ELF-1 (cell line): ENCODE data around the gene ICAM1.
"Not testable (repeated sequence)": the region's sequence is repeated elsewhere in the genome, so short reads cannot be mapped to it uniquely, and the experiment has no call there.

ENCODE experiments used
- DNase-seq: peaks from one replicate; pipeline ENCODE4 v3.0.0-alpha.2; 2016; ENCODE audit warnings: low read depth, low spot score

The ICAM1 gene, protein sequence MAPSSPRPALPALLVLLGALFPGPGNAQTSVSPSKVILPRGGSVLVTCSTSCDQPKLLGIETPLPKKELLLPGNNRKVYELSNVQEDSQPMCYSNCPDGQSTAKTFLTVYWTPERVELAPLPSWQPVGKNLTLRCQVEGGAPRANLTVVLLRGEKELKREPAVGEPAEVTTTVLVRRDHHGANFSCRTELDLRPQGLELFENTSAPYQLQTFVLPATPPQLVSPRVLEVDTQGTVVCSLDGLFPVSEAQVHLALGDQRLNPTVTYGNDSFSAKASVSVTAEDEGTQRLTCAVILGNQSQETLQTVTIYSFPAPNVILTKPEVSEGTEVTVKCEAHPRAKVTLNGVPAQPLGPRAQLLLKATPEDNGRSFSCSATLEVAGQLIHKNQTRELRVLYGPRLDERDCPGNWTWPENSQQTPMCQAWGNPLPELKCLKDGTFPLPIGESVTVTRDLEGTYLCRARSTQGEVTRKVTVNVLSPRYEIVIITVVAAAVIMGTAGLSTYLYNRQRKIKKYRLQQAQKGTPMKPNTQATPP

DNA sequence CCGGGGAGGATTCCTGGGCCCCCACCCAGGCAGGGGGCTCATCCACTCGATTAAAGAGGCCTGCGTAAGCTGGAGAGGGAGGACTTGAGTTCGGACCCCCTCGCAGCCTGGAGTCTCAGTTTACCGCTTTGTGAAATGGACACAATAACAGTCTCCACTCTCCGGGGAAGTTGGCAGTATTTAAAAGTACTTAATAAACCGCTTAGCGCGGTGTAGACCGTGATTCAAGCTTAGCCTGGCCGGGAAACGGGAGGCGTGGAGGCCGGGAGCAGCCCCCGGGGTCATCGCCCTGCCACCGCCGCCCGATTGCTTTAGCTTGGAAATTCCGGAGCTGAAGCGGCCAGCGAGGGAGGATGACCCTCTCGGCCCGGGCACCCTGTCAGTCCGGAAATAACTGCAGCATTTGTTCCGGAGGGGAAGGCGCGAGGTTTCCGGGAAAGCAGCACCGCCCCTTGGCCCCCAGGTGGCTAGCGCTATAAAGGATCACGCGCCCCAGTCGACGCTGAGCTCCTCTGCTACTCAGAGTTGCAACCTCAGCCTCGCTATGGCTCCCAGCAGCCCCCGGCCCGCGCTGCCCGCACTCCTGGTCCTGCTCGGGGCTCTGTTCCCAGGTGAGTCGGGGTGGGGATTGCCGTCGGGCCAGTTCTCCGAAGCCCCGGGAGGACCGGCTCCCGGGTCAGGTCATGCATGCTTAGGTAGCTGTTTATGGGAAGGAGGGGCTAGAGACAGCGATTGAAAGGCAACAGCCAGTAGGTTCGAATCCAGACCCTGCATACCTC lies at the start of gene ICAM1:
Gene ICAM1 (plus strand): TSS at position 505 of the 779 bp plus-strand sequence. CDS start 40 bp downstream, at position 545.
- DNase-seq = peak; percentile 88

DNA sequence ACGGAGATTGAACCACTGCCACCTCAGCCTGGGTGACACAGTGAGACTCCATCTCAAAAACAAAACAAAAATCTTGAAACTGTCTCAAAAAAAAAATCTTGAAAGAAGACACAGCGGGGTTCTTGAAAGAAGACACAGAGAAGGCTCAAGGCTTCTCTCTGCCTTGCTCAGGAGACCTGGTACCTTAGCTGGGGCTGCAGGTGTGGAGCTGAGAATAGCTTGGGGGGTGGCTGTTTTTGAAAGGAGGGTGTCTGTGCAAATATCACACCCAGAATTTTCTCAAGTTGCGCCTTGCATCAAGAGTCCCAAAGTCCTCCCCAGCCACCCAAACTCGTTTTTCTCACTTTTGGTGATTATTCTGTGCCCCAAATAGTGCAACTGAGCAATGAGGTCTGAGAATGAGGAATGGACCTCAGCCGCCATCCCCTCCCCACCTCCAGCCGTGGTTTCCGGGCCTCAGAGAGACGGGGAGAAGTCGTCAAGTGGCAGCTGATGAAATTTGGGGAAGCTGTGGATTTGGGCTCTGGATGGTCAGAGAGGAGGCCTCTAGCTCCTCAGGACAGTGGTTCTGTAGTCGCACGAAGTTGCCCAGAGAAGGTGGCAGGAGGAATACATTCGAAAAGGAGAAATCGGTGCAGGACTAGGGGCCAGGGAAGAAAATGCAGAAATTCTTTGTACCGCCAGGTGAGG lies 48.6 kb upstream of the ICAM1 start:
- DNase-seq = no peak

DNA sequence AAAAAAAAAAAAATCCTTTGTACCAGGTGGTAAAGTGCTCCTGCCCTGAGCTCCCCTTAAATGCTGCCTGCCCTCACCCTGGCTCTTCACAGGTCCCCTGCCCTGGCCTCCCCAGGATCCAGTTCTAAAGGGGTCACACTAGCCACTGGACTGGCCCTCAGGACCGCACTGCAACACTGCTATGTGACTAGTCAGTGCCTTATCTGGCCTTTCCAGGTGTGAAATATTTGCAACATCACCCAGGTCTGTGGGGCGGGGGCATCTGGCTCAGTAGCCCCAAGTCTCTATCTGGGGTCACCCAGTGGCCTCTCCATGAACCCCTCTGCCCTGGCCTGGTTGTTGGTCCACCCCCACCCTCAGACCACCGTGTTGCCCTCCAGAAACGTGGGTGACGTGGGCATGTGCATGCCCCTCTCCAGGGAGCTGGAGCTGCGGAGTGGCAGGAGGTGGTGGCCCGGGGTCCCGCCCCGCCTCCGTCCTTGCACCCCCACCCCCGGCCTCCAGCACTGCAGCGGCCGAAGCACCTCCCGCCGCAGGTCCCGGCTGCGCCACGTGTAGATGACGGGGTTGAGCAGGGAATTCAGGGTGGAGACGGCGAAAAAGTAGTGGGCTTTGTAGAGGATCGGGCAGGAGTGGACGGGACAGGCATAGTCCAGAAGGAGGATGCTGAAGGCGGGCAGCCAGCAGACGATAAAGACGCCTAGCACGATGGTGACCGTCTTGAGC lies 47.3 kb upstream of the ICAM1 start:
- DNase-seq = no peak

DNA sequence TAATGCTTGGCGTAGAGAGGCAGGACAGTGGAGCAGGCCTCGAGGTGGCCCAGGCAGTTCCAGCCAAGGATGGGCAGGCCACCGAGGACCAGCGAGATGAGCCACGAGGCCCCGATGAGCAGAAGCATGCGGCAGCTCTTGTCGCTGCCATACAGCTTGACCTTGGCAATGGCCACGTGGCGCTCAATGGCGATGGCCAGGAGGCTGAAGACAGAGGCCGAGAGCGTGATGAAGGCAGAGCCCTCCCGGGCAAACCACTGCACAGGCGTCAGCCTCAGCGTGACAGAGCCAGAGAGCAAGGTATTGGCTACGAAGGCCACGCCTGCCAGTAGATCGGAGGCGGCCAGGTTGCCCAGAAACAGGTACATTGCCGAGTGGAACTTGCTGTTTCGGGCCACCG lies 46.6 kb upstream of the ICAM1 start:
- no peak for DNase-seq

DNA sequence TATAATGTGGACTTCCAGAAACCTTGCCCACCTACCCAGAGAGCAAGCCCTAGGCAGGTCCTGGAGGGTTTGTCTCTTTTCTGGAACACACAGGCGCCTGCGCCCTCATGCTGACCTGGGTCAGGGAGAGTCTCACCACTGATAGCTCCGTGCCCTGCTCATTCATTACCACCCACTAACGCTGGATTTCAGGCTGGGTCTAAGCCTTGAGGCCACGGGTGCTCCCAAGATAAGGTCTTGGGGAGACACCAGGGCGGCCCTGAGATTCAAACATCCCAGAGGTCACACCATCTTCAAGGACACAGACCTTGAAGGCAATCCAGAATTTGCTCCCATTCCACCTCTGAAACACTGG lies 44.9 kb upstream of the ICAM1 start:
- DNase-seq = no peak

DNA sequence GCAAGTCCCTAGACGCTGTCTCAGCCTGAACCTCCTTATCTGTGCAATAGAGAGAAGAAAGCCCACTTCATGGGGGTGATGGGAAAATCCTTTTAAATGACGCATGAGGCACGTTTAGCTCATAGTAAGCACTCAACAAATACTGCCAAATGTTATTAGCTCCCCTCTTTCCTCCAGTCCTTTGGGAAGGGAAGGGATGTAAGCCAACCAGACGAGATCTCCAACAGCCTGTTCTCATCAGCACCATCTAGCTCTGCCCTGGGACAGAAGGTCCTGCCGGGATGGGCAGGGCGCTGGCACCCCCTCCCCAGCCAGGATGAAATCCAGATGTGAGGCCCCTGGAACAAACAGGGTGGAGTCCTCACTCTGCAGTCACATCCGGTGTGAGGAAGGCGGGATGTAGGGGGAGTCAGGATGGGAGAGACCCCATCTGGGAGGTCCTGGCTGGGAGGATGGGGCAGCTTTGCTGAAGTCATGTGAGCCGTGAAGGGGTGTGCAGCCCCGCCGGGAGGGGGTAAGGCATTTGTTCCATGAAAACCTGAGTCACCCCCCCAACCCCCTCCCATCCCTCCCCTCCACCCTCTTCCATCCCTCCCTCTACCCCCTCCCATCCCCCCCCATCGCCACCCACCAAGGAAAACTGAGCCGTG lies 44.4 kb upstream of the ICAM1 start:
- DNase-seq = no peak

DNA sequence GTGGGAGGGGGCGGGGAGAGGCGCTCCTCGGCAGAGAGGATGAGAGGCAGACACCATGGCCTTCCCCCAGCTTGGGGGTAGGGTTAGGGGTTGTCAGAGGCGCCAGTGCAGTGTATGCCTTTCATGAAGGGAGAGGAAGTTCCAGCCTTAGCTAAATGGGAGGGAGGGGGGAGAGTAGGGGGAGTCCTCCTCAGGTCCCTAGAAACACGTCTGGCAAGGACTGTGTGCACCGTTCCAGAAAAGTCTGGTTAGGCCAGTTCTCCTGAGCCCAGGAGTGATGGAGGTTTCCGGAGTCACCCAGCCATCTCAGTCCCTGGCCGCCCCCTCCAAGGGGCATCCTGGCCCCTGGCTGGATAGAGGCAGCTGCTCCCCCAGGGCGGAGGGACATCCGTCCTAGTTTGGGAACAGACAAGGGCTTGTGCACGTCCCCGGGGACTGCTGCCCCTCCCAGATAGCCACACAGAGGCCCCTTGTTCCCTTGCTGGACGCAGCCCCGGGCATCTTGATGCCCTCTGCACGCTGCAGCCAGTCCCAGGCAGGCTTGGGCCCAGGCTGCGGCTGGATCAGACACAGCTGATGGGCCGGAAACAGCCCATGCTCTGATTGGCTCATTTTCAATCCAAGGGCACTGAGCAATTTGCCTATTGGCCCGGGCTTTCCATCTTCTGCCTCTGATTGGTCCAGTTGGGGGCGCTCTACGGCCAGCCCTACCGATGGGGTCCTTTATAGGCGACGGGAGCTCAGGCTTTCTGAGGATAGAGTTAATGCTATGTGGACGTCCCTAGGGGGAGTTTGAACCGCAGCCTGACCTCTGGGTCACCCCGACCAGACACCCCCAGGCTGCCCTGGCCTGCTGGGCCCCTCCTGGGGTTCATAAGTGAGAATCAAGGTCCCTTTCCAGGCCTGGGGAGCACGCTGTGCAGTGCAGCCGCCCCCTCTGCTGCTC lies 43.6 kb upstream of the ICAM1 start:
- DNase-seq = no peak

DNA sequence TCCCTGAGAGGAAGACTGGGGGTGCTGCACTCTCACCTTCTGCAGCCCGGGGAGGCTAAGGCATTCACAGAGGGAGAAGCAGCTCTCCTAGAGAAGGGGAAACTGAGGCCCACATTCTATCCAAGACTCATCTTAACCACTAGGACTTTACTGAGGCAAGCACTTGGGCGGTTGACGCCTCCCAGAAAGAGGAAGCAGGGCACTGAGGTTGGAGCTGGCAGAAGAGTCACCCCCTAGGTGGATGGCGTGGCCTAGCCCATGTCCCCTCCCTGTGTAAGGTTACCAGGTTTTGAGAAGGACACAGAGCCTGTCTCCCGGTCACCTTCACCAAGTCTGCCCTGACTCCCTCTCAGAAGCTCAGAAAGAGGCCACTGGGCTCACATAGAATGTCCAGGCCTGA lies 42.5 kb upstream of the ICAM1 start:
- DNase-seq = no peak

DNA sequence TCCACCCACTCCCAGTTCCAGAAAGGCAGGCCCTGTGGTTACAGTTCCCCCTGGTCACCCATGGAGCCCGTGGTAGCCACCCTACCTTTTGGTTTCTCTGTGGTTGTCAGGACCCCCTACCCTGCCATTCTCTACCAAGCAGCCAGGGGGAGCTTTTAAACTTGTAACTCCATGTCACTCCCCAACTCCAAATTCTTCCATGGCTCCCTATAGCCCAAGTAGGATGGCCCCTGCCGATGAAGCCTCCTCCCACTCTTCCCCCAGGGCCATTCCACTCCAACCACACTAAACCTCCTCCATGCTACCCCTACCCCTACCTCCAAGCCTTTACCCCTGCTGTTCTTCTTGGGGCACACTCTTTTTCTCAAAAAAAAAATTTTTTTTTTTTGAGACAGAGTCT lies 42.0 kb upstream of the ICAM1 start:
- peak; percentile 75 for DNase-seq

DNA sequence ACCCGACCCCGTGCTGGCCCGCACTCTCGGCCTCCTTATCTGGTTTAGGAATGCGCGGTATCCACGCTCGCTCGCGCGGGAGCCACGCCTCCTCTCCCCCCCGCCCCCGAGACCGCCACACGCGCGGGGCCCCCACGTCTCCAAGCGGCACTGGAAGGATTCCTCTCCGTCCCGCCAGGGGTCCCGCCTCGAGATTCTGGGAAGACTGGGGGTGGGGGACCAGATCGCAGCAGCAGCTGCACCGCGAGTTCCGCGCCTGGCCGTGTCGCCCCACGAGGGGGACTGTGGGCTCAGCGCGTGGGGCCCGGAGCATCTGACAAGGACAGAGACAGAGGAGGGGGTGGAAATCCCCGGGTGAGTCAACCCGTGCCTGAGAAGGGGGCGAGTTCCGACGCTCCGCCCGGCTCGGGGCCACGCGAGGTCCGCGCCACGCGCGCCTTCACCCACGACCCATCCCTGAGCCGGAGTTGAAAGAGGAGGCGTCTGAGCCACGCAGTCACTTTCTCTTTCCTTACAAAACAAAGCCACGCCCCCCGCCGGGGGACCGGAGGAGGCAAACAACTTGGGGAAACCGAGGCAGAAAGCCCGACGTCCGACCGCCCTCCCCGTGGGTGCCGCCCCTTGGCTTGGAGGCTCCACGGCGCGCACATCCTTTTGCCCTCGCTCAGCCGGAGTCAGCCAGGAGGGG lies 40.6 kb upstream of the ICAM1 start:
- no peak for DNase-seq

DNA sequence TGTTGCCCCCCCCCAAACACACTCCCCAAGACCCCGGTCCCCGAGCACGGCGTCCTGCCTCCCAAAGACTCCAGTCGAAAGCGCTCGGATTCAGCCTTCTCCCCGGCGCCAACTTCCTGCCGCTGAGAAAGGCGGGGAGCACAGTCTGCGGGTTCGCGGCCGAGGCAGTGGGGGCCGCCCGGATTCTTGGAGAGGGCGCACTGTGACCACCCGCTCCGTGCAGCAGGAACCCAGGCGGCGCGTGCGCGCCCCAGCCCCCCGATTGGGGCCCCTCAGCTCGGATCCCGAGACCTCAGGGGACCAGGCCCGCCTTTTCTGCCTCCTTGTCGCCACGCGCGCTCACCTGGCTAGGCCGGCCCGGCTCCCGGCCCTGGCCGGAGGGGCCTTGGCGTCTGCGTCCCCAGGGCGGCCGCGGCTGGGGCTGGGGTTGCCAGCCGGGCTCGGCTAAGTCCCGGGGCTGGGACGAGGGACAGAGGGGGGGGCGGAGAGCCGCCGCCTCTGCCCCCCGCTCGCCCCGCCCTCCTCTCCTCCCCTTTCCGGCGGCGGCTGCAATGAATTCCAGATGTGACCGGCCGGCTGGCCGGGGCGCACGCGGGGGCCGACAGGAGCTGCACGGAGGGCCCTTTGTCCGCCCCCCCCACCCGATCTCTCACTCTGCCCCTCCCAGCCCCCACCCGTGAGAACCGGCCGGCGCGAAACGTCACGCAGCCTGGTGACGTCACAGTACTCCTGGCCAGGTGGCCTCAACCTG lies 39.9 kb upstream of the ICAM1 start, which contains the start of gene S1PR2:
Gene S1PR2 (minus strand): TSS at position 471 of the 751 bp plus-strand sequence. CDS start 6,426 bp downstream, outside the sequence.
- DNase-seq = peak; percentile 85

DNA sequence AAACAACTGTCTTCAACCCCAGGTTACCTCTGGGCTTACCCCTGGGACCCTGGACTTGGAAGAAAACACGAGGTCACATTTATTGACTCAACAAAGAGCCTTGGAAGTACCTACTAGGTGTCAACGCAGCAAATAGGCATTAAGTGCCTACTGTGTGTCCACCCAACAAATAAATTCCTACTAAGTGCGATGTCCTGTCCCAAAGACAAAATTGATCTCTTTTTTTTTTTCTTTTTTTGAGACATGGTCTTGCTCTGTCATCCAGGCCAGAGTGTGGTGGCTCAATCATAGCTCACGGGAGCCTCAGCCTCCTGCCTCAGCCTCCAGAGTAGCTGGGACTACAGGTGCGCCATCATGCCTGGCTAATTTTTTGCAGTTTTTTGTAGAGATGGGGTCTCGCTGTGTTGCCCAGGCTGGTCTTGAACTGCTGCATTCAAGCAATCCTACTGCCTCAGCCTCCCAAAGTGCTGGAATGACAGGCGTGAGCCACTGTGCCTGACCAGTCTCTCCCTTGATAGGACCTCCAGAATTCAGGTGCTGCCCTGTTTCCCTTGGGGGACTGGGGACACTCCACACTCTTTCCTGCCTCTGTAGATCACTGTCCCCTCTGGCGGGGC lies 39.2 kb upstream of the ICAM1 start:
- DNase-seq = no peak

DNA sequence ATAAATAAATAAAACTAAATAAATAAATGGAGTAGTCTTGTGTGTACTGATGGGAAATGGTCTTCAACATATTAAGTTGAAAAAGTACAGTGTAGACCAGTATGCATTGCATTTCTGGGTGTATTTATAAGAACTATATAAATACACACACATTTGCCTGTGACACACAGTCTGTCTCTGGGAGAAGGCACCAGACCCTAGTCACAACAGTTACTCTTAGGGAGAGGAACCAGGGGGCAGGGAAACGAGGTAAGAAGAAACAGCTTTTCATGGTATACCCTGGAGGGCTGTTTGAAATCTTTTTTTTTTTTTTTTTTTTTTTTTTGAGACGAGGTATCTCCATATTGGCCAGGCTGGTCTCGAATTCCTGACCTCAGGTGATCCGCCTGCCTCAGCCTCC lies 37.0 kb upstream of the ICAM1 start:
- DNase-seq = no peak

DNA sequence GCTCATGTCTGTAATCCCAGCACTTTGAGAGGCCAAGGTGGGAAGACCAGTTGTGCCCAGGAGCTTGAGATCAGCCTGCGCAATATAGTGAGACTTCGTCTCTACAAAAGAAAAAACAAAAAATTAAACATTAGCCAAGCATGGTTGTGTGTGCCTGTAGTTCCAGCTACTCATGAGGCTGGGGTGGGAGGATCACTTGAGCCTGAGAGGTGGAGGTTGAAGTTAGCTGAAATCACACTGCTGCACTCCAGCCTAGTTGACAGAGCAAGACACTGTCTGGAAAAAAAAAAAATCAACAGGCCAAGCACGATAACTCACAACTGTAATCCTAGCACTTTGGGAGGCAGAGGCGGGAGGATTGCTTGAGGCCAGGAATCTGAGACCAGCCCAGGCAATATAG lies 35.9 kb upstream of the ICAM1 start:
- DNase-seq = no peak

DNA sequence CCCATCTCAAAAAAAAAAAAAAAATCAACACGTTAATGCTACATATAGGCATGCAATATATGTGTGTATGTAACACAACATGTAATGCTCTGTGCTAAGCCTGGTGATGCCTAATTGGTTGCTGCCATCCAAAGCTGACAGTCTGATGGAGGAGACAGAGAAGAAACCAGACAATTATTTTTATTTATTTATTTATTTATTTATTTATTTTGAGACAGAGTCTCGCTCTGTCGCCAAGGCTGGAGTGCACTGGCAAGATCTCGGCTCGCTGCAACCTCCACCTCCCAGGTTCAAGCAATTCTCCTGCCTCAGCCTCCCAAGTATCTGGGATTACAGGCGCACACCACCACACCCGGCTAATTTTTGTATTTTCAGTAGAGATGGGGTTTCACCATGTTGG lies 35.5 kb upstream of the ICAM1 start:
- DNase-seq = not testable (repeated sequence)

DNA sequence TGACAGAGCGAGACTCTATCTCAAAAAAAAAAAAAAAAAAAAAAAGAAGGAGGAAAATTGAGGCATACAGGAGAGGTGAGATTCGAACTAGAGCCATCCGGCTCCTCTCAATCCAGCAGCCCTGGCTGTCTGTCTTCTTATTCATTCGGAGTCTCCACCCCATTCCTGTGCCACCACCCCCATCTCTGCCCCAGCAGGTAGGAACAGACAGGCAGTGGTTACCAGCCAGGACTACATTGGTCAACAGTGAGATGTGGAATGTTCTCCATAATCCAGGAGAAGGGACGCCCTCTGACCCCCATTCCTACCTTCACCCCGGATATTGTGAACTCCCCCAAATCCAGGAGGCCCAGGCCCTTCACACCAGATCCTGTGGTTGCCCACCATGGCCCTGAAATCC lies 33.2 kb upstream of the ICAM1 start:
- DNase-seq = no peak

DNA sequence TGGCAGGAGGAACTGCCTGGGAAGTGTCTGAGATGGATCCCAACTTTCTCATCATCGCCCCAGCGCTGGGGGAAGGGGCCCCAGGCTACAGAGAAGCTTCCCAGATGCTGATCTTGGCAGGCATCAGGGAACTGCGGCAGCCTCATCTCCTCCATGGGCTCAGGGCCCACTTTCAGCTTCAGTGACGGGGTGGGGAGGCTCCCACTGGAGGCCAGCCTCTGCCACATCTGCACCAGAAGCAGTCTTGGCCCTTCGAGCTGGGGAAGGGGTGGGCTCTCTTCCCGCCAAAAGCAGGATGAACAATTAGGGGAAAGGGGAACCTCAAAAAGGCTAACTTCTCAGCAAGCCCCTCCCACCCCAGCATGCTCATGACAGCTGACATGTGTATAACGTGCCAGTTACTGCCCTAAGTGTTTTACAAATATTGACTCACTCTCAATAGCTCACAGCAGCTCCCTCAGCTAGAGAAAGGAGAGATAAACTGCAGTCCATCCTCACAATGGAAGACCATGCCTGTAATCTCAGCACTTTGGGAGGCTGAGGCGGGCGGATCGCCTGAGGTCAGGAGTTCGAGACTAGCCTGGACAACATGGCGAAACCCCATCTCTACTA lies 32.6 kb upstream of the ICAM1 start:
- no peak for DNase-seq
